Measurements from ENCODE around the gene TGM1. TPM values are rescaled to one million over a fixed set of nuclear protein-coding genes. Genes with fewer than 3 reads are reported as not detected.

TGM1 gene
- total RNA-seq, 1 donor from 2014 or later, result 4.9 TPM

DNA sequence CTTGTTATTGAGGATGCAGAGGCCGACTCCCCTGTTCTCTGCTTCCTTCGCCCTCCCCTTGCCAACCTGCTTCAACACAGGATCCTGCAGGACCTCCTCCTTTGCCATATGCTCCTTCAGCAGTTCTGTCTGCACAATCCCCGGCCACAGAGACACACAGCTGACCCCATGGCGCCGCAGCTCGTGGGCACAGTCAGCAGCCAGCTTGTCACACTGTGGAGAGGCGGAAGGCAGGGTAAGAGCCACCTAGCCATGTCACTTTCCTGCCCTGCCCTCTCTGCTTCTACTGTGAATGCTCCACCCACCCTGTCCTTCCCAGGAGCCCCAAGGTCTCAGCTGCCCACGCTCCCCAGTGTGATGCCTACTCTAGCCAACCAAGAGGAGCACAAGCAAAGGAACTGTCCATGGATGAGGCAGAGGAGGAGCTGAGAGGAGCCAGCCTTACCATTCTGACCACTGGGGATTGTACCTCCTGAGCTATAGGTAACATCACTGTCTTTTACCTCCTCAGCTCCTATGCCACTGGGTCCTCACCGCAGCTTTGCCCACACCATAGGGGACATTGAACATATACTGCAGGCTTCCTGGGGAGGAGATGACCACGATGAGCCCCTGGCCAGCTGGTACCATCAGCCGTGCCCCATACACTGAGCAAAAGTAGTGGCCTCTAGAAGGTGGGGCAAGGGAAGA lies 29.3 kb upstream of the TGM1 start:
- Mint-ChIP-seq H3K27me3 (ENCODE audit: insufficient read depth, low read depth) (no peaks in the 10 kb centered on the region), H3K4me1 (peaks cover 2% of the 10 kb centered on the region), H3K27ac (no peak overlapping the region), H3K4me3 (no peak overlapping the region), H3K36me3 (peaks cover 7% of the 10 kb centered on the region), H3K9me3 (no peaks in the 10 kb centered on the region)
- no peaks in the 10 kb centered on the region for H4K20me1 ChIP-seq (ENCODE audit: low read depth)
- H3K9ac ChIP-seq, result peak overlapping the region; percentile 49
- H3K27ac ChIP-seq, result no peak overlapping the region
- H2AFZ ChIP-seq (replicated peaks), result no peak overlapping the region
- TF ChIP-seq, protein P1, sequence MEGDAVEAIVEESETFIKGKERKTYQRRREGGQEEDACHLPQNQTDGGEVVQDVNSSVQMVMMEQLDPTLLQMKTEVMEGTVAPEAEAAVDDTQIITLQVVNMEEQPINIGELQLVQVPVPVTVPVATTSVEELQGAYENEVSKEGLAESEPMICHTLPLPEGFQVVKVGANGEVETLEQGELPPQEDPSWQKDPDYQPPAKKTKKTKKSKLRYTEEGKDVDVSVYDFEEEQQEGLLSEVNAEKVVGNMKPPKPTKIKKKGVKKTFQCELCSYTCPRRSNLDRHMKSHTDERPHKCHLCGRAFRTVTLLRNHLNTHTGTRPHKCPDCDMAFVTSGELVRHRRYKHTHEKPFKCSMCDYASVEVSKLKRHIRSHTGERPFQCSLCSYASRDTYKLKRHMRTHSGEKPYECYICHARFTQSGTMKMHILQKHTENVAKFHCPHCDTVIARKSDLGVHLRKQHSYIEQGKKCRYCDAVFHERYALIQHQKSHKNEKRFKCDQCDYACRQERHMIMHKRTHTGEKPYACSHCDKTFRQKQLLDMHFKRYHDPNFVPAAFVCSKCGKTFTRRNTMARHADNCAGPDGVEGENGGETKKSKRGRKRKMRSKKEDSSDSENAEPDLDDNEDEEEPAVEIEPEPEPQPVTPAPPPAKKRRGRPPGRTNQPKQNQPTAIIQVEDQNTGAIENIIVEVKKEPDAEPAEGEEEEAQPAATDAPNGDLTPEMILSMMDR (IDR thresholded peaks at IDR 0.05), result no peak
- TF ChIP-seq EZH2phosphoT487 (IDR thresholded peaks at IDR 0.05) (no peak), EZH2 (IDR thresholded peaks at IDR 0.05) (no peak)
- no peaks in the 10 kb centered on the region for H3K79me2 ChIP-seq (ENCODE audit: low read depth)
- H3F3A ChIP-seq (ENCODE audit: low read depth), result peaks cover 2% of the 10 kb centered on the region
- H3K36me3 ChIP-seq, result no peaks in the 10 kb centered on the region
- H3K4me2 ChIP-seq, result no peak overlapping the region
- H3K27me3 ChIP-seq, result no peaks in the 10 kb centered on the region
- H3K4me3 ChIP-seq, result no peak overlapping the region
- no peak for DNase-seq (ENCODE audit: low spot score)
- H3K4me1 ChIP-seq, result no peaks in the 10 kb centered on the region
- H3K9me3 ChIP-seq (ENCODE audit: low read depth), result no peaks in the 10 kb centered on the region

DNA sequence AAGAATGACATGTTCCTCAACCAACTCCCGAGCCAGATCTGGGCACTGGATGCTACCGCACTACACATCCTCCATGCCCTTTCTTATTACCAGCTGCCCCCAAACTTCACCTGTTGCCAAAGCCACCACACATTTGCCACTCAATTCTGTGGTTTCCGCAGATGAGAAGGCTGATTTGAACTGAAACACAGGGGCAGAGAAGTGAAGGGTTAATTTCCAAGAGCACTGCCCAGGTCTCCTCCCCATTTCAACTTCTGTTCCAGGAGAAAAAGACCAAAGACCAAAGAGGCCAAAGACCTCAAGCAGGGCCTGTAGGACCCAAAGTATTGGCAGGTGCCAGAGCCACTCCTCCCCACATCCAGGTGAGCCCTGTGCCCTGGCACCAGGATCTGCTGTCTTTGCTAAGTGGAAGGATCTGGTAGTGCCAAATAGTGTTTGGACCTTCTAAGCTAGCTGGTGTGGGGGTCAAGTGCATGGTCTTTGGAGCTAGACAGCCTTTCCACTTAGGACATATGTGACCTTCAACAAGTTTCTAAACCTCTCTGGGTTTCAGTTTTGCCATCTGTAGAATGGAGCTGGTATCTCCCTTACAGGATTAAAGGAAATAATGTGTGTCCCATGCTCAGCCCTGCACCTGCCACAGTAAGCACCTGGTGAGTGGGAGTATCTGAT lies 28.6 kb upstream of the TGM1 start:
- no peaks in the 10 kb centered on the region for H3K27me3 Mint-ChIP-seq (ENCODE audit: insufficient read depth, low read depth)
- no peak overlapping the region for H3K9ac ChIP-seq

GRCh38 chr14:24290746-24291145 lies 27.8 kb upstream of the TGM1 start:
- Histone ChIP-seq H3K27ac (no peak overlapping the region), H2AFZ (replicated peaks) (no peak overlapping the region), H3F3A (ENCODE audit: low read depth) (no peaks in the 10 kb centered on the region), H3K36me3 (no peaks in the 10 kb centered on the region), H3K4me3 (no peak overlapping the region), H3K9ac (peak overlapping the region; percentile 13), H3K4me1 (no peaks in the 10 kb centered on the region), H3K4me2 (no peak overlapping the region), H4K20me1 (ENCODE audit: low read depth) (no peaks in the 10 kb centered on the region), H3K9me3 (ENCODE audit: low read depth) (no peaks in the 10 kb centered on the region), H3K27me3 (no peaks in the 10 kb centered on the region), H3K79me2 (ENCODE audit: low read depth) (no peaks in the 10 kb centered on the region)
- peaks cover 7% of the 10 kb centered on the region for H3K36me3 Mint-ChIP-seq
- H3K4me3 Mint-ChIP-seq, result no peak overlapping the region
- TF ChIP-seq, protein P1 (IDR thresholded peaks at IDR 0.05), result no peak
- TF ChIP-seq EZH2 (IDR thresholded peaks at IDR 0.05) (no peak), EZH2phosphoT487 (IDR thresholded peaks at IDR 0.05) (no peak)
- no peaks in the 10 kb centered on the region for H3K9me3 Mint-ChIP-seq
- no peaks in the 10 kb centered on the region for H3K4me1 Mint-ChIP-seq
- no peak overlapping the region for H3K27ac Mint-ChIP-seq
- no peaks in the 10 kb centered on the region for H3K27me3 Mint-ChIP-seq (ENCODE audit: insufficient read depth, low read depth)
- no peak for DNase-seq (ENCODE audit: low spot score)

More for the DNA sequence above, 28.6 kb upstream of the TGM1 start:
- H3K36me3 Mint-ChIP-seq, result peaks cover 7% of the 10 kb centered on the region
- H3K27me3 ChIP-seq, result no peaks in the 10 kb centered on the region
- DNase-seq (ENCODE audit: low spot score), result no peak
- H3F3A ChIP-seq (ENCODE audit: low read depth), result no peaks in the 10 kb centered on the region
- no peaks in the 10 kb centered on the region for H3K9me3 ChIP-seq (ENCODE audit: low read depth)
- no peak overlapping the region for H2AFZ ChIP-seq (replicated peaks)
- no peaks in the 10 kb centered on the region for H3K4me1 ChIP-seq
- no peak for TF ChIP-seq EZH2phosphoT487 (IDR thresholded peaks at IDR 0.05)
- TF ChIP-seq, protein P1 (IDR thresholded peaks at IDR 0.05), result no peak
- H3K27ac ChIP-seq, result no peak overlapping the region
- H3K36me3 ChIP-seq, result no peaks in the 10 kb centered on the region
- no peak overlapping the region for H3K4me3 Mint-ChIP-seq
- no peaks in the 10 kb centered on the region for H3K4me1 Mint-ChIP-seq
- no peak overlapping the region for H3K4me3 ChIP-seq
- no peak overlapping the region for H3K4me2 ChIP-seq
- no peaks in the 10 kb centered on the region for H4K20me1 ChIP-seq (ENCODE audit: low read depth)
- no peaks in the 10 kb centered on the region for H3K79me2 ChIP-seq (ENCODE audit: low read depth)
- no peak overlapping the region for H3K27ac Mint-ChIP-seq
- H3K9me3 Mint-ChIP-seq, result no peaks in the 10 kb centered on the region

Data from neural progenitor cell (in vitro differentiated cells).